Panc1 (cell line): Measurements from ENCODE around the gene OTUD7B. TPM values are rescaled to one million over a fixed set of nuclear protein-coding genes. Genes with fewer than 3 reads are reported as not detected.

Experiments used
- ATAC-seq: fragments of 200-7000 bp; cut with Tn5 transposase; 2 replicates; pipeline ENCODE4 v1.9.1; 2020; ENCODE audit warnings: mild to moderate bottlenecking, moderate library complexity
- BruUV-seq: library from RNA; stranded (reverse); fragments of 400-500 nt; replicated peaks from 2 replicates; lab custom pipeline; 2021; lab: Mats Ljungman, UMichigan
- CTCF ChIA-PET: fragments of 300-600 bp; sonication (Branson Sonifier 250); formaldehyde crosslinking; loops from one replicate; lab custom pipeline; 2022; ENCODE audit warnings: antibody characterized with exemption; lab: Charles Lee
- POLR2A ChIA-PET: fragments of 300-600 bp; sonication (Branson Sonifier 250); formaldehyde crosslinking; loops from one replicate; lab custom pipeline; 2022; ENCODE audit warnings: antibody characterized with exemption; lab: Charles Lee
- DNase-seq: peaks from one replicate; pipeline ENCODE4 v3.0.0-alpha.2; 2010; ENCODE audit warnings: low read depth, low spot score
- H3K27ac ChIP-seq: 2 replicates; pipeline ENCODE4 v1.5.1; 2011; ENCODE audit warnings: mild to moderate bottlenecking, low read length, inconsistent platforms
- H3K27me3 ChIP-seq: fragments of 200-500 bp; sonication (Bioruptor generic); 2 replicates; pipeline ENCODE4 v1.6.0; 2014; ENCODE audit warnings: low read length, inconsistent platforms; ENCODE audit not compliant: control insufficient read depth, insufficient read depth
- H3K36me3 ChIP-seq: fragments of 200-500 bp; sonication (Bioruptor generic); 2 replicates; pipeline ENCODE4 v1.5.1; 2014; ENCODE audit warnings: inconsistent platforms, mild to moderate bottlenecking, low read length, moderate library complexity; ENCODE audit not compliant: control insufficient read depth, insufficient read depth
- H3K4me1 ChIP-seq: 2 replicates; pipeline ENCODE4 v1.5.1; 2011; ENCODE audit warnings: inconsistent platforms, mild to moderate bottlenecking, low read length, moderate library complexity; ENCODE audit not compliant: control insufficient read depth, insufficient read depth
- H3K4me3 ChIP-seq, 2 experiments: 2 replicates each; pipeline ENCODE4 v1.5.1; 2011 to 2012; ENCODE audit warnings: low read depth in 2 of 2, low read length in 2 of 2, mild to moderate bottlenecking in 2 of 2, inconsistent platforms in 1 of 2, moderate library complexity in 1 of 2
- H3K9me3 ChIP-seq: fragments of 200-500 bp; sonication (Bioruptor generic); 2 replicates; pipeline ENCODE4 v1.5.1; 2014; ENCODE audit warnings: low read depth, mild to moderate bottlenecking, inconsistent platforms, low read length, moderate library complexity; ENCODE audit not compliant: control insufficient read depth, insufficient read depth
- POLR2AphosphoS5 ChIP-seq: IDR thresholded peaks from 2 replicates; pipeline ENCODE4 v1.6.1; 2012; ENCODE audit warnings: mild to moderate bottlenecking, low read depth, low read length, moderate library complexity
- SIN3A ChIP-seq: IDR thresholded peaks from 2 replicates; pipeline ENCODE4 v1.6.1; 2012; ENCODE audit warnings: low read depth, mild to moderate bottlenecking, low read length, moderate library complexity, borderline replicate concordance; ENCODE audit not compliant: insufficient read depth
- TCF7L2 ChIP-seq: IDR thresholded peaks from 2 replicates; pipeline ENCODE4 v1.6.1; 2011; ENCODE audit warnings: mild to moderate bottlenecking, low read depth, low read length, inconsistent platforms
- in situ Hi-C: cut with HindIII; loops from 2 replicates; pipeline ENCODE4 v1.10.0; 2016; ENCODE audit warnings: low sequenced_read_pairs, low pct_unique_long_range_greater_than_20kb
- intact Hi-C: fragments of 100-400 bp; cut with micrococcal nuclease; formaldehyde crosslinking; loops from one replicate; pipeline ENCODE4 v1.10.0; 2022; ENCODE audit not compliant: unreplicated experiment
- total RNA-seq: library from RNA; stranded (reverse); gene quantifications from one replicate; pipeline ENCODE4 v1.2.1, GENCODE V29; 2021; ENCODE audit not compliant: unreplicated experiment
- TF ChIP-seq, protein P1 (sequence below): fragments of 450-650 bp; IDR thresholded peaks from 2 replicates; pipeline ENCODE4 v1.5.1; 2017; ENCODE audit warnings: mild to moderate bottlenecking
- TF ChIP-seq, protein P2 (sequence below), 2 experiments: IDR thresholded peaks; 2 replicates each; pipeline ENCODE4 v1.6.1; 2011 to 2012; ENCODE audit warnings: low read depth in 2 of 2, control low read depth in 1 of 2, low read length in 1 of 2, mild to moderate bottlenecking in 1 of 2, moderate library complexity in 1 of 2; ENCODE audit not compliant: insufficient read depth in 1 of 2

The OTUD7B gene
- total RNA-seq, 1 experiment from 2014 or later, result 24.1 TPM

DNA sequence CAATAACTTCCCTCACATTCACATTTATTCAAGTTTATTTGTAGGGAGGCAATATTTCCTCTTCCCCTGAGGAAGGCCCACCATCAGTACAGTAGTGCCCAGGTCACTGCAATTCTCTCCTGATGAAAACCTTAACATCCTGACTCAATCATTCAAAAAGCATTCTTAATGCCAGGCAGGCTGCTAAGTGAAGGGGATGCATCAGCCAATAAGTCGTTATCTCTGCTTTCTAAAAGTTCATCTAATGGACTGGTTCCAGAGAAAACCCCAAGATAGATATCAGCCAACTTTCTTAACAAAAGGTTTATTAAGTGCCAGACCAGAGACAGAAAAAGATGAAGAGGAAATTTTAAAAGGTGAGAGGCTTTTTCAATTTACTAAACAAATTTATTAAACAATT lies 17.3 kb downstream of the OTUD7B start:
- in situ Hi-C loops, result no loop called here
- no peaks in the 10 kb centered on the region for H3K9me3 ChIP-seq
- TF ChIP-seq, protein P1, sequence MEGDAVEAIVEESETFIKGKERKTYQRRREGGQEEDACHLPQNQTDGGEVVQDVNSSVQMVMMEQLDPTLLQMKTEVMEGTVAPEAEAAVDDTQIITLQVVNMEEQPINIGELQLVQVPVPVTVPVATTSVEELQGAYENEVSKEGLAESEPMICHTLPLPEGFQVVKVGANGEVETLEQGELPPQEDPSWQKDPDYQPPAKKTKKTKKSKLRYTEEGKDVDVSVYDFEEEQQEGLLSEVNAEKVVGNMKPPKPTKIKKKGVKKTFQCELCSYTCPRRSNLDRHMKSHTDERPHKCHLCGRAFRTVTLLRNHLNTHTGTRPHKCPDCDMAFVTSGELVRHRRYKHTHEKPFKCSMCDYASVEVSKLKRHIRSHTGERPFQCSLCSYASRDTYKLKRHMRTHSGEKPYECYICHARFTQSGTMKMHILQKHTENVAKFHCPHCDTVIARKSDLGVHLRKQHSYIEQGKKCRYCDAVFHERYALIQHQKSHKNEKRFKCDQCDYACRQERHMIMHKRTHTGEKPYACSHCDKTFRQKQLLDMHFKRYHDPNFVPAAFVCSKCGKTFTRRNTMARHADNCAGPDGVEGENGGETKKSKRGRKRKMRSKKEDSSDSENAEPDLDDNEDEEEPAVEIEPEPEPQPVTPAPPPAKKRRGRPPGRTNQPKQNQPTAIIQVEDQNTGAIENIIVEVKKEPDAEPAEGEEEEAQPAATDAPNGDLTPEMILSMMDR, result no peak
- TF ChIP-seq POLR2AphosphoS5, result no peak
- TF ChIP-seq, protein P2, sequence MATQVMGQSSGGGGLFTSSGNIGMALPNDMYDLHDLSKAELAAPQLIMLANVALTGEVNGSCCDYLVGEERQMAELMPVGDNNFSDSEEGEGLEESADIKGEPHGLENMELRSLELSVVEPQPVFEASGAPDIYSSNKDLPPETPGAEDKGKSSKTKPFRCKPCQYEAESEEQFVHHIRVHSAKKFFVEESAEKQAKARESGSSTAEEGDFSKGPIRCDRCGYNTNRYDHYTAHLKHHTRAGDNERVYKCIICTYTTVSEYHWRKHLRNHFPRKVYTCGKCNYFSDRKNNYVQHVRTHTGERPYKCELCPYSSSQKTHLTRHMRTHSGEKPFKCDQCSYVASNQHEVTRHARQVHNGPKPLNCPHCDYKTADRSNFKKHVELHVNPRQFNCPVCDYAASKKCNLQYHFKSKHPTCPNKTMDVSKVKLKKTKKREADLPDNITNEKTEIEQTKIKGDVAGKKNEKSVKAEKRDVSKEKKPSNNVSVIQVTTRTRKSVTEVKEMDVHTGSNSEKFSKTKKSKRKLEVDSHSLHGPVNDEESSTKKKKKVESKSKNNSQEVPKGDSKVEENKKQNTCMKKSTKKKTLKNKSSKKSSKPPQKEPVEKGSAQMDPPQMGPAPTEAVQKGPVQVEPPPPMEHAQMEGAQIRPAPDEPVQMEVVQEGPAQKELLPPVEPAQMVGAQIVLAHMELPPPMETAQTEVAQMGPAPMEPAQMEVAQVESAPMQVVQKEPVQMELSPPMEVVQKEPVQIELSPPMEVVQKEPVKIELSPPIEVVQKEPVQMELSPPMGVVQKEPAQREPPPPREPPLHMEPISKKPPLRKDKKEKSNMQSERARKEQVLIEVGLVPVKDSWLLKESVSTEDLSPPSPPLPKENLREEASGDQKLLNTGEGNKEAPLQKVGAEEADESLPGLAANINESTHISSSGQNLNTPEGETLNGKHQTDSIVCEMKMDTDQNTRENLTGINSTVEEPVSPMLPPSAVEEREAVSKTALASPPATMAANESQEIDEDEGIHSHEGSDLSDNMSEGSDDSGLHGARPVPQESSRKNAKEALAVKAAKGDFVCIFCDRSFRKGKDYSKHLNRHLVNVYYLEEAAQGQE (IDR thresholded peaks at IDR 0.05; ENCODE audit: insufficient read depth in 1 of 2, low read depth in 2 of 2, low read length in 1 of 2), result no peak
- TF ChIP-seq SIN3A, result no peak
- no peak for TF ChIP-seq TCF7L2
- H3K4me1 ChIP-seq, result no peaks in the 10 kb centered on the region
- no TSS peak for BruUV-seq
- no peak overlapping the region for H3K4me3 ChIP-seq
- CTCF ChIA-PET, result no interaction called here
- ATAC-seq, result no peak
- DNase-seq, result no peak
- no peaks in the 10 kb centered on the region for H3K27me3 ChIP-seq
- no peak overlapping the region for H3K27ac ChIP-seq
- POLR2A ChIA-PET, result no interaction called here
- intact Hi-C loops, result no loop called here
- 0 out of 2 replicates have a peak, but pooled peaks cover 2% of the 10 kb centered on the region for H3K36me3 ChIP-seq

DNA sequence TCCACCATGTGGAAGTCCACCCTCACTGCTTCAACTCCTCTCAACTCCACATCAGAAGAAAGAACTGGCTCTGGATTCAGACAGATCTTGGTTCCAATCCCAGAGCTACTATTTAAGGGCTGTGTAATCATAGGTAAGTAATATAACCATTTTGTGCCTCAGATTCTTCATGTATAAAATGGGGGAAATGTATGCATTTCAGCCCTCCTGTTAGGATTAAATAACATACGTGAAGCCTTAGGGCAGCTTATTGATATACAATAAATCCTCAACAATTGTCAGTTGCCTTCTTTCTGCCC lies 23.3 kb downstream of the OTUD7B start:
- no peaks in the 10 kb centered on the region for H3K9me3 ChIP-seq
- in situ Hi-C loops (no loop called here), intact Hi-C loops (no loop called here)
- ChIA-PET CTCF (no interaction called here), POLR2A (interaction anchor here (0.6 kb wide), 1 partner anchor 334 kb away, joined by 3 read pairs; no protein-coding TSS in a partner anchor)
- H3K4me3 ChIP-seq, result no peak overlapping the region
- no peak for DNase-seq
- ATAC-seq, result no peak
- no peak overlapping the region for H3K27ac ChIP-seq
- H3K36me3 ChIP-seq, result no peaks in the 10 kb centered on the region
- TF ChIP-seq, protein P1, result no peak
- TF ChIP-seq TCF7L2 (no peak), POLR2AphosphoS5 (no peak), SIN3A (no peak)
- TF ChIP-seq, protein P2 (IDR thresholded peaks at IDR 0.05; ENCODE audit: insufficient read depth in 1 of 2, low read depth in 2 of 2, low read length in 1 of 2), result no peak
- BruUV-seq, result TSS peak; percentile 25
- no peaks in the 10 kb centered on the region for H3K4me1 ChIP-seq
- no peaks in the 10 kb centered on the region for H3K27me3 ChIP-seq
